Adipose tissue (tissue), 3 donors: ENCODE data around the gene GPR18. TPM values are rescaled to one million over a fixed set of nuclear protein-coding genes. Genes with fewer than 3 reads are reported as not detected.

ENCODE experiments used
- H3K27ac ChIP-seq: one replicate; pipeline ENCODE4 v1.5.1; 2013; ENCODE audit warnings: low read depth, low read length
- WGBS, 3 donors: extraction: QIAGEN DNeasy Blood & Tissue Kit; methylation state at CpG; one replicate each; pipeline ENCODE4 v1.1.7; 2013; 5-methylcytosine and 5-hydroxymethylcytosine counted together
- polyA plus RNA-seq, 3 donors: library from polyadenylated mRNA; stranded (reverse); fragments of 200-250 nt; gene quantifications; one replicate each; pipeline ENCODE4 v1.2.3, GENCODE V29; 2013
- donor health status: healthy with polysubstance abuse.
- donor health status: Bipolar disorder and iron deficiency.
- donor health status: healthy.

Gene GPR18
- polyA plus RNA-seq, 3 donors, result 0.12 to 0.16 TPM; not detected in 1

DNA sequence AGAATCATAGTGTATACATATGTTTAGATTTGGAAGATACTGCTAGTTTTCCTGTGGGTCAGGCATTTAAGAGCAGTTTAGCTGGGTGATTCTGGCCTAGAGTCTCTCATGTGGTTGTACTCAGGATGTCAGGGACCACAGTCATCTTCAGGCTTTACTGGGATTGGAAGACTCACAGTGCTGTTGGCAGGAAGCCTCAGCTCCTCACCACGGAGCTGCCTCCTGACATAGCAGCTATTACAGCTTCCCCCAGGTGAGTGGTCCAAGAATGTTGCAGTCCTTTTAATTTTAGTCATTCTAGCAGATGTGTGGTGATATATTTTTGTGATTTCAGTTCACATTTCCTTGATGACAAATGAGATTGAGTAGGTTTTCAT lies 16.9 kb upstream of the GPR18 start:
- 26 to 41% (median 38%) methylated on average over 1 of the region's 1 CpG for WGBS, 3 donors
- no peak overlapping the region for H3K27ac ChIP-seq

DNA sequence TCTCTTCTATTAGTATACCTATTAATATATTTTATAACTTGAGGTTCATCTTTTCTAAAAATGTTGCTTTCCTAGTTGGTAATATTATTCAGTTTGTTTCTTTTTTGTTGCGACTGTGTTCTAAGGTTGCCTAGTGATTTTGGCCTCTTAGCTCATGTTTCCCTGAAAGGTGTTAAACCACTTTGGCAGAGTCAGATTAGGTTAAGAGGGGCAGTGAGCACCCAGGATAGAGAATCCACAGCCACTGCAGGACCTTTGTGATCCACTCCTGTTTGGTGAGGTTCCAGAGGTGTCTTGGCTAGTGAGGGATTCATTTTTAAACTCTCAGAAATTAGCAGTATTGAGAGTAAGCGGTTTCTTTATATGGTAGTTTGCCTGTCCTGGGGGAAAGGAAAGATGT lies 14.9 kb upstream of the GPR18 start:
- WGBS, 3 donors, result 94 to 100% (median 96%) methylated on average over 2 of the region's 2 CpGs
- no peak overlapping the region for H3K27ac ChIP-seq

DNA sequence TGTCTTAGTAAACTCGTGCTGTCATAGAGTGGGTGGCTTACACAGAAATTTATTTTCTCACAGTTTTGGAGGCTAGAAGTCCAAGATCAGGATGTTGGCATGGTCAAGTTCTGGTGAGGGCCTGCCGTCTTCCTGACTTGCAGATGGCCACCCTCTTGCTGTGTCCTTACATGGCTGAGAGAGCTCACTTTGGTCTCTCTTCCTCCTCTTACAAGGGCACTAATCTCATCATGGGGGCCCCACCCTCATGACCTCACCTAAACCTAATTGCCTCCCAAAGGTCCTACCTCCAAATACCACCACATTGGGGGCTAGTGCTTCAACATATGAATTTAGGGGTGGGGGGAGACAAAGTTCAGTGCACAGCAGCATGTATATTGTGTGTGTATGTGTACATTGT lies 14.3 kb upstream of the GPR18 start:
- 94 to 98% (median 97%) methylated on average over 2 of the region's 2 CpGs for WGBS, 3 donors
- H3K27ac ChIP-seq, result no peak overlapping the region

DNA sequence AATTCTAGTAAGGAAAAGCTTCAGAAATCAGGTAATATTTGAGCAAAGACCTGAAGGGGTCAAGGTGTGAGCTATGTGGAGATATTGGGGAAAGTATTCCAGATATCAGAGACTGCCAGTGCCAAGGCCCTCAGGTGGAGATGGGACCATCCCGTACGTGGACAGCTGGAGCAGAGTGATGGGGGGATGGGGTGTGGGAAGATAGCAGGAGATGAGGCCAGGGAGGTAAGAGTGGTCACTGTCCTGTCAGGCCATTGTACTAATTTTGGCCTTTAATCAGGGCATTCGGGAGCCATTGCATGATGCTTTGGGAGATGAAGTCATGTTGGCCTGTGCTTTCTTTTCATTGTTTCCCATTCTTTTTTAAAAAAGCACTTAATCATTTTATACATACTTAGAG lies 13.1 kb upstream of the GPR18 start:
- no peak overlapping the region for H3K27ac ChIP-seq
- 74 to 82% (median 78%) methylated on average over 3 of the region's 3 CpGs for WGBS, 3 donors

DNA sequence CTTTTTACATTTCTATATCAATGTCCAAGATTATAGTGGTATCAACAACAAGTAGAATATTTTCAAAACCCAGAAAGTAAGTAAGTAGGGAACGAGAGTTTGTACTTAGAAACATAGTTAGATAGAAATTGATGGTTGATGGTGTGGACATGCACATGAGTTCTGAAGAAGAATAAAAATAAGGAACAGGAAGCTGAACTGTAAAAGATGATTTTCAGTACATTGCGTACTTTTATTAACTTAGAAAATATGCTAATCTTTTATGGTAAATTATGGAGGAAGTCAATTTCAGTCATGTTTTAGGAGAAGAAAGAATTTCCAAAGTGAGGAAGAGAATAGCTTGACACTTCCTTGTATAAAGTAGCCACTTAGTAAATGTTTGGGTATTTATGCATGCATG lies 12.3 kb upstream of the GPR18 start:
- WGBS, 3 donors, result 62 to 81% (median 71%) methylated on average over 2 of the region's 2 CpGs
- no peak overlapping the region for H3K27ac ChIP-seq

DNA sequence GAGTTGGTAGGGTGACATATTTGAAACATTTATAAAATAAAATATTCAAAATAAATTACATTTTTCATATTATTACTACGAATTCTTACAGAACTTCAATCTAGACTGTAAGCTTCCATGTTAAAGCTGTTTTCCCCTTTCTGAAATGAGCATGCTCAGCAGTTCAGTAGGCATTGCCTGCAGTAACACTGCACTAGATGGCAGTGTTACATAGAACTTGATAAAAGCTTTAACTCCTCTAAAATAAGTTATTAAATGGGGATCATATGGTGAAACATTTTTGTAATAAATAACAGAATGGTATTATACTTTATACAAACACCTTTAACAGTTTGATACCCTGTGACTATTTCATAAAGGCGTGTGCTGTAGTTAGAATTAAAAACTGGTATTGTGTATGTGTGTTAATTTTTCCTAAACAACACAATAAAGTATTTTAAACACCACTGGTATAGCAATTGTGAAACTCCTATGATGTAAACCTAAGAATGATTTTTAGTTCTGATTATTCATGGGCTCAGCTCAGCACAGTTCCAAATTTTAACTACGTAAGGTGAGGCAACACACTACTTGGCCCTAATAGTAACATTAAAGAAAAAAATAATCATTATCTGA lies 11.6 kb upstream of the GPR18 start:
- 49 to 69% (median 56%) methylated on average over 3 of the region's 3 CpGs for WGBS, 3 donors
- no peak overlapping the region for H3K27ac ChIP-seq

DNA sequence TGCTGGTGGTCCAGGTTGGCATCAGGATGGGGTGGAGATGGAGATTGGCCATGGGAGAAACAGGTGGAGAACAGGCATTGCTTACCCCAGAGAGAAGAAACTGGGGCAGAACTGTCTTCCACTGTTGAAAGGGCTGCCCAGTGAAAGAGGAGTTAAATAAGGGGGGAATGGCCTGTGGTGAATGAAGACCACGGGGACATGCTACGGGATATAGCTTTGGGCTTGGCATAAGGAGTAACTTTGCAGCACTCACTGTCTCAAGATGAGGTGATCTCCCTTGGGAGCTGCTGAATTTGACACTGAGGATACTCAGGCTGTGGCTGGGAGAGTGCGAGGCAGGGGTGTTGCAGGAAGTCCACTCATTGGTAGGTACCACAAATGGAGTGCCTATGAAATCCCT lies 10.6 kb upstream of the GPR18 start:
- WGBS, 3 donors, result 65 to 91% (median 79%) methylated on average over 3 of the region's 3 CpGs
- H3K27ac ChIP-seq, result no peak overlapping the region

DNA sequence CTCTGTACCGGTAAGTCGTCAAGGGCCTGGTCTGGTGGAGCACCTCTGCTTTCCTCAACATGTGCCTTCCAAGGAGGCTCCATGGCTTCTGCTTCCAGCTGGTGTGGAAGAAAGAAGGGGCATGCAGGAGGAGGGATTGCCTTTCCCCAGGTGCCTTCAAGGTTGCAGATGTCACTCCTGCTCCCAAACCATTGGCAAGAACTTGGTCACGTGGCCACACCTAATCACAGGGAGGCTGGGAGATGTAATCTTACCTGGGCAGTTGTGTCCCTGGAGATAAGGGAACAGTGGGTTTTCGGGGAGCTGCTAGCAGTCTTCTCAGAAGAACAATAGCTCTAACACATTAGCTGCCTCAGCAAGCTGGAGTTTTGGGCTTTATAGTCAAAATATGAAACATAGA lies 9.7 kb upstream of the GPR18 start:
- WGBS, 3 donors, result 78 to 90% (median 87%) methylated on average over 4 of the region's 4 CpGs
- no peak overlapping the region for H3K27ac ChIP-seq

DNA sequence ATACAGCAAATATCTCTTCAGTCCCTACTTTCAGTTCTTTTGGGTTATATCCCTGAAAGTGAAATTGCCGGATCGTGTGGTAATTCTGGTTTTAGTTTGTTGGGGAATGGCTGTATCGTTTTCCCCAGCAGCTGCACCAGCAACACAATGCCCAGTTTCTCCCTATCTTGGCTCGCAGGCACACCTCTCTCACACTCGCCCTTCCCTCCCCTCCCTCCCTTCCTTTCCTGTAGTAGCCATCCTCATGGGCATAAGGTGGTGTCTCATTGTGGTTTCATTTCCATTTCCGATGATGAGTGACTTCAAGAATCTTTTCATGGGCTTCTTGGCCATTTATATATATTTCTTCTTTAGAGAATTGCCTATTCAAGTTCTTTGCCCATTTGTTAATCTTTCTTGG lies 8.6 kb upstream of the GPR18 start:
- 83 to 93% (median 85%) methylated on average over 6 of the region's 6 CpGs for WGBS, 3 donors
- no peak overlapping the region for H3K27ac ChIP-seq

DNA sequence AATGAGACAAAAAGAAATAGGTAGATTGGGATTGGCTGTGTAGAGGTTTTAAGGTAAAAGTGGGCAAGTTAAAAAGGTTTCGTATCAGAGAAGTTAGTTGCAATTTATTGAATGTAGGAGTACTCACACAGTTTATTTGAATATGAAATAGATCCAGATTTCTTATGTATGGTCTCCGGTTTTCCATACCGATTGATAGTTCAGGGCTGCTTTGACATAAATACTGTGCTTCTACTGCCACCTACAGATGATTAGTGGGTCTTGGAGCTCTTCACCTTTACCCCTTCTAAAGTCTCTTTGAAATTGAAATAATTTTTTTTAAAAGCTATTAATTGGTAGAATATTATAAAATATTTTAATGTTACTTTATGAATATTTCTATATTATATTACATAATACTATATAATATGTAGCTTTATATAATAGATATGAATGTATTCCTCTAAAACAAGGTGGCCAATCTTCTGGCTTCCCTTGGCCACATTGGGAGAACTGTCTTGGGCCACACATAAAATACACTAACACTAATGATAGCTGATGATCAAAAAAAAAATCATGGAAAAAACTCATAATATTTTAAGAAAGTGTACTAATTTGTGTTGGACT lies 7.7 kb upstream of the GPR18 start:
- WGBS, 3 donors, result 19 to 33% (median 31%) methylated on average over 3 of the region's 3 CpGs
- no peak overlapping the region for H3K27ac ChIP-seq

DNA sequence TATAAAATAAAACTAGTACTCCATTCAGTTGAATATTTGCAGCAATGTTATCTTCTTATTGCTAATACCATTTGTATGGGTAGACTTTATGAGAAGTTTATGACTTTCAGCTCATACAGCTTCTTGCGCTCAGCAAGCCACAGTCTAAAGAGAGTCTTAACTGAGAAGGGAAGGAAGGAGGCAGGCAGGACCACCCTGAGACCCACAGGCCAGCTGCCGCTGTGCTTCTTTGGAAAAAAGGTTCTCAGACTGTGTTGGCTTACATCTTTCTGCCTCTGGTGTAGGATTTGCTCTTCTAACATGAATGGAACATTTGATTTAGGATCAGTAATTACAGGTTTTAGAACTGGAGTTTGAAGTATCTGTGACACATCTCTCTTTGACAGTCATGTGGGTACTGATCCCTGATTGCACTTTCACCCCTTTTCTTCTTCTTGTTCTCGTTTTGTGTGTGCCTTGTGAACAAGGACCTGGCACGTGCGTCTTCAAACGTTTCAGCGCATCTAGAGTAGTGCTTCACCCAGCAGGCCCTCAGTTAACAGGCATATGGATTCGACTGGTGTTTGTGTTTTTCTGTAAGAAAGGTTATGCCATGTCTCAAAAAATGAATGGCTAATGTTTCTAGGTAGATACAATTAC lies 7.1 kb upstream of the GPR18 start:
- no peak overlapping the region for H3K27ac ChIP-seq
- 81 to 83% (median 82%) methylated on average over 8 of the region's 8 CpGs for WGBS, 3 donors

DNA sequence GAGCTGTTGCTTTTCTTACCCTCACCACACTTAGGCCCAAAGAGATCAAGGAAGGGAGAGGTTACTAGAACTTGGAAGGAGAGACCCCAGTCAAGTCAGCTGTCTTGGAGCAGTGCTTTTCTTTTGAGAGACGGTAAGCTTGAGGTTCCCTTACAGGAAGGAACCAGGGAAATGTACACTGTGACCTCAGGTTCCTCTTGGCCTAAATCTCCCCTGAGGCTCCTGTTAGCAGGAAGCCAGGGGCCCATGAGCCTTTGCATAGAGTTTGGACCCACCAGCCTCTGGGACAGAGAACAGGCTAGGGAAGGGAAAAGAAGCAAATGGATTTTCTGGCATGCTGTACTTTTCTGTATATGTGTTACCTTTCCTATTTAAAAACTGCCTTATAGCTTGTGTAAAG lies 5.9 kb upstream of the GPR18 start:
- 21 to 30% (median 23%) methylated on average over 1 of the region's 1 CpG for WGBS, 3 donors
- H3K27ac ChIP-seq, result no peak overlapping the region

DNA sequence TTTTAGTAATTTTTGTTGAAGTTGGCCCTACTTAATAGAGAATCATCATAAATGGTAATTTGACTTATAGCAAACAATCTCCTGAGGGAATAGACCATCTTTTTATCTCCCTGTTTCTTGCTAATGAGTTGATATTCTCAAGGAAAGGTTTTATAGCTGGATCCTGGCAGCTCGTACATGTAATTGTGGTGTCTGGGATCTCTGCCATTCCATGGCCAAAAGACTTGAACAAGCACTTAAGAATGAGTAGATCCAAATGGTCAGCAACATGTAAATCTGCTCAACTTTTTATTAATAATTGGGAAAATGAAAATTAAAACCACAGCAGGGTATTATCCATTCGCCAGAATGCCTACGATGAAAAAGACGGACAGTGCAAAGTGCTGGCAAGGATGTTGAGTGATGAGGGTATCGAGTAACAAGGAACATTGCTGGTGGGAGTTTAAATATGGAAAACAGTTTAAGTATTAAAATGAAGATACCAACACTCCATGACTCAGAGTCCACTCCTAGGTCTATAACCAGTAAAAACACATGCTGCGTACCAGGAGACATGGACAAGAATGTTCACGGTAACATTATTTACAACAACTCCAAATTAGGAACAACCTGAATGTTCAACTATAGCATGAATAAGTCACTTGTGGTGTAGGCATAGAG lies 5.1 kb upstream of the GPR18 start:
- no peak overlapping the region for H3K27ac ChIP-seq
- WGBS, 3 donors, result 87 to 93% (median 89%) methylated on average over 7 of the region's 7 CpGs

DNA sequence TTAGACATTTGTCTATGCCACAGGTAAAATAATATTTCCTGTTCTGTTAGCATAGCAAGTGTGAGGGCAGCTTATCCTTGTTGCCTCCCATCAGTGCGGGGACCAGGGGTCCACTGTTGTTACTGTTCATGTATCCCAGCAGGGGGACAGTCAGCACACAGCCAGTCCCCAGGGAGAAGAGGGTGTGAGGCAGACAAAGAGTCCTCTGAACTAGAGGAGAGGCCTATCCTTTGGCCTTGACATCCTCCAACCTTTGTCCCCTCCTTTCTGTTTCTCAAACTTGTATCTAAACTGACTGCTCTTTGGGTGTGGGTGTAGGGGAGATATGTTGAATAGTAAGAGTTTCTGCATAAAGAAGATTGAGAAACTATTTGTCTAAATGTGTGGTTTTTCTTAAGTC lies 2.9 kb upstream of the GPR18 start:
- no peak overlapping the region for H3K27ac ChIP-seq
- 91 to 96% (median 94%) methylated on average over 1 of the region's 1 CpG for WGBS, 3 donors

DNA sequence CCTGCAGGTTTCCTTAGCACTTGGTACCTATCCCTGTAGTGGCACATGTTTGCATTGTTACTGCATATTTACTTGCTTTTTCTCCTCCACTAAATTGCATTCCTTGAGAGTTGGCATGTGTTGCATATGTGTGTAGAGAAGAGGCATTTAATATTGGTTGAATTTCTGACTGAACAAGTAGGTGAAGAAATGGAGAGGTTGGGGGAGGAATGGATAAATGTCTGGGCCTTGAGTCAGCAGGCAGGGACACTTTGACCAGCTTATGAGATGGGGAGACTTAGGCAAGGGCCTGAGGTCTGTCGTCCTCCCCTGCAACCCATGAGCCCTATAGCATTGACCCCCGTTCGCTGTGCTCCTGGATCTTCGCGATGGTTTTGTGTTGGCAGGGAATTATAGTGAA lies 2.0 kb upstream of the GPR18 start:
- 75 to 94% (median 94%) methylated on average over 5 of the region's 5 CpGs for WGBS, 3 donors
- H3K27ac ChIP-seq, result no peak overlapping the region

DNA sequence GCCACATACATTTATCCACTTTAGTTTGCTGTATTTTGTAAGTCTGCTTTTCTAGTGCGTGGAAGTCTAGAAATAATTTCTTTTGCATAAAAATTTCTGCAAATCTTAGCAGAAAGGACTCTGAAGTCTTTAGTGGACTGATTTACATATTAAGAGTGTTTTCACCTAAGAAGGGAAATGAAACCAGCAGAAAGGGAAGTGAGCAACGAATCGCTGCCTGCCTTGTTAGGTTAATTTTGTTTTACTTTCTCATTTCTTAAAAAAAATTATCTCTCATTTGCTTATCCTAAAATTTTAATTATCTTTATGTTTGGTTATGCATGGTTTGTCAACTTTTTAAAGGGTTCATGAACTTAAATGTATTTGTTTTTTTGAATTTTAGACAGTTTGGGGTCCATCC lies 767 bp upstream of the GPR18 start:
- H3K27ac ChIP-seq, result no peak overlapping the region
- 50 to 87% (median 54%) methylated on average over 3 of the region's 3 CpGs for WGBS, 3 donors

DNA sequence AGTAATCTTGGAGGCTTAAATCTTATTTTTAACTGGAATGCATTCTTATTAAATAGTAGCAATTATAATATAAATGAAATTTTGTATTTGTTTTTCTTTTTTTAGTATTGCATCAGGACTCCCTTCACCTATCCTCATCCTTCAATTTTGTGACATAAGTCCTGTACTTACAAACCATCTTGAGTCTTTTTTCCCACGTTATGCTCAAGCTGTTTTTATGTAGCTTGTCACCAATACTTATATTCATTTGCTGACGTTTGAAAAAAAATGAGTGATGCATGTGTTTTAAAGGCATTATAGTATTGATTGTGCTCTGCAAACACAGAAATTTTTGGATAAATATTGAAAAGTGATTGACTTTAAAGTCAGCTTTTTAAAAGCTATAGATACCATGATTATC lies 888 bp downstream of the GPR18 start:
- WGBS, 3 donors, result 73 to 80% (median 75%) methylated on average over 2 of the region's 2 CpGs
- H3K27ac ChIP-seq, result no peak overlapping the region

DNA sequence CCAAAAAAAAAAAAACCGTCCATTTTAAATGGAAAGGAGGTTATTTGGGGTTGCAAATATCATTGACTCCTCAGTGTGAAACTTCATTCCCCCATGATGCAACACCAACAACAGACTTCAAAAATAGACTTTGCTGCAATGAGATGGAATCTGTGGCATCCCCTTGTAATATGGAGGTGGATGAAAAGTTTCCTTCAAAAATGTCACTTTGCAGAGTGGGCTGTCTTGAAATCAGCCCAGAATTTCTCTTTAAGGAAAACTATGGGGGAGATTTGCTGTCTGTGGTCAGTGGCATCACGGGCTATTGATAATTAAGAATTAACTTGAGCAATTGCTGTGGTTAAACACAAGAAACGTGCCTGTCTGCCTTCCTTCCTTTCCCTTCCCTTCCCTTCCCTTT lies 1.5 kb downstream of the GPR18 start:
- WGBS, 3 donors, result 52 to 79% (median 56%) methylated on average over 3 of the region's 3 CpGs
- no peak overlapping the region for H3K27ac ChIP-seq

DNA sequence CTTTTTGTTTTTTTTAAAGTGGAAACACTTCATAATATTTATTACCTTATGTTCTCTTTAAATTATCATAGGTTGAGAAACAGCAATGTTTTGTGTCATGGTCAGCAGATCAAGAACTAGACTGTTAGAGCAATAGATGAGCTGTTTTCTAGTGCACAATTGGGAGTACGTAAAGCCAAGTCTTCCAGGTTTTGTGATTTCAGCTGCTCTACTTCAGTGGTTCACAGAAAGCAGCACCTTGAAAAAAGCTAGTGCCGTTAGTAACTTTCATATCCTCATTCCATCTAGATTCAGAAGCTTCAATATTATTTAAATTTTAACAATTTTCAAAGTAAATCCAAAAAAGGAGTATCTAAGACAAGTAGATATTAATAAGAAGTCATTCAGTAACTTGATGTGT lies 1.9 kb downstream of the GPR18 start:
- H3K27ac ChIP-seq, result no peak overlapping the region
- 63 to 86% (median 79%) methylated on average over 2 of the region's 2 CpGs for WGBS, 3 donors

DNA sequence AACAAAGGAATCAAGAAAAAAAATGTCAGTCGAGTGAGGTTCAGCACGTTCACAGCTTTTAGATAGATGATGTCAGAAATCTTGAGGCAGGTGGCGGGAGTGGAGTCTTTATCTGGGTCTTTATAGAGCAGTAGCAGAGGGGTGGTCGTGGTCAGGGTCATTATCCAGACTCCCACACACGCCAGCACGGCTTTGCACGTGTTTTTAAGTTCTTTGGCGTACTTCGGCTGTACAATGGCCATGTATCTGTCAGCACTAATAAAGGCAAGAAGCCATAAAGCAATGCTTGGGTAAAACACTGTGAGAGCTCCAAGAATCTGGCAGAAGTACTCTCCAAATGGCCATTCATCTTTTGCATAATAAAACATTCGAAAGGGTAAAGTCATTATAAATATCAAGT lies 2.9 kb downstream of the GPR18 start:
- WGBS, 3 donors, result 79 to 89% (median 87%) methylated on average over 10 of the region's 10 CpGs
- H3K27ac ChIP-seq, result no peak overlapping the region
